Heart right ventricle (tissue), 16 donors: ENCODE data around the gene COPS2. TPM values are rescaled to one million over a fixed set of nuclear protein-coding genes. Genes with fewer than 3 reads are reported as not detected.

Experiments
- ATAC-seq, 8 donors: fragments of 200-7000 bp; cut with Tn5 transposase; one replicate each; pipeline ENCODE4 v1.9.1; 2020; ENCODE audit warnings: mild to moderate bottlenecking in 8 of 8, moderate library complexity in 8 of 8, moderate number of reproducible peaks in 1 of 8
- DNase-seq, 2 donors: peaks; one replicate each; pipeline ENCODE4 v3.0.0-alpha.2; 2020
- H3K27ac ChIP-seq, 10 donors: fragments of 200-600 bp; sonication (generic) in 2 of 10; one replicate each; pipeline versions ENCODE4 v1.5.0 to v1.8.0; 2020 to 2022; ENCODE audit warnings: mild to moderate bottlenecking in 3 of 10
- H3K27me3 ChIP-seq, 7 donors: fragments of 200-600 bp; one replicate each; pipeline ENCODE4 v1.8.0; 2021 to 2022; ENCODE audit warnings: mild to moderate bottlenecking in 2 of 7
- H3K36me3 ChIP-seq, 9 donors: fragments of 200-600 bp; sonication (generic) in 1 of 9; one replicate each; pipeline versions ENCODE4 v1.5.0 to v1.8.0; 2020 to 2022; ENCODE audit warnings: mild to moderate bottlenecking in 2 of 9
- H3K4me1 ChIP-seq, 9 donors: fragments of 200-600 bp; sonication (generic) in 1 of 9; one replicate each; pipeline versions ENCODE4 v1.5.0 to v1.8.0; 2020 to 2022; ENCODE audit warnings: mild to moderate bottlenecking in 4 of 9
- H3K4me3 ChIP-seq, 10 donors: fragments of 200-600 bp; sonication (generic) in 2 of 10; one replicate each; pipeline versions ENCODE4 v1.5.0 to v1.8.0; 2020 to 2022; ENCODE audit warnings: mild to moderate bottlenecking in 7 of 10, moderate library complexity in 2 of 10
- H3K9me3 ChIP-seq, 11 donors: fragments of 200-600 bp in 10 of 11; sonication (generic) in 2 of 11; one replicate each; pipeline versions ENCODE4 v1.5.0 to v1.8.0; 2013 to 2022; ENCODE audit warnings: mild to moderate bottlenecking in 2 of 11, control low read depth in 1 of 11, moderate library complexity in 1 of 11
- CTCF ChIP-seq, 9 donors: fragments of 200-600 bp; sonication (generic) in 2 of 9; IDR thresholded peaks; one replicate each; pipeline versions ENCODE4 v1.5.0 to v1.8.0; 2021 to 2022; ENCODE audit warnings: antibody characterized with exemption in 9 of 9, mild to moderate bottlenecking in 5 of 9, moderate library complexity in 1 of 9
- WGBS, 2 donors: extraction: QIAGEN DNeasy Blood & Tissue Kit; methylation state at CpG; one replicate each; pipeline ENCODE4 v1.1.7; 2013; ENCODE audit warnings: inconsistent platforms in 1 of 2; 5-methylcytosine and 5-hydroxymethylcytosine counted together
- intact Hi-C, 10 donors: fragments of 100-400 bp; cut with DNase I; formaldehyde crosslinking; loops; one replicate each; pipeline versions ENCODE4 v1.11.1 to v1.14.2; 2022
- polyA plus RNA-seq, 2 donors: library from polyadenylated mRNA; stranded (reverse); fragments of 200-250 nt; gene quantifications; one replicate each; pipeline ENCODE4 v1.2.3, GENCODE V29; 2013
- total RNA-seq, 10 donors: library from RNA; stranded (reverse); fragmentation: NEBNext Ultra II Directional in 3 of 10; extraction: Animal tissue kit (Norgen Biotek cat#: 25700) in 3 of 10; gene quantifications; one replicate each; pipeline versions ENCODE4 v1.2.1 to v1.2.4, GENCODE V29; 2021 to 2023
- donor health status: Arrhythmogenic right ventricular cardiomyopathy.
- donor health status: ischemic (EF 13 %, LVEDD 7.1; RV severe dilation, severe dysfunction).
- donor health status: healthy with polysubstance abuse.
- donor health status: DM: no; HTN: yes; CAD: no.
- donor health status: DM: no; HTN: no; CAD: no.
- donor health status: ischemic (EF 25% LVEDD 6.9; RV normal size, moderate dysfunction).
- donor health status: ischemic (EF 25% LVEDD 5.7; RV mildly dilated, moderate dysfunction).
- donor health status: healthy.
- donor health status: DM: yes; HTN: yes; CAD: no.
- donor health status: Ischemic cardiomyopathy.
- donor health status: ischemic (EF 35%, LVEDD 5.7; RV mildly dilated, moderate dysfunction).
- donor health status: nonischemic (EF 11% LVEDD 7.7; RV severe dilation, severe dysfunction).
- donor health status: DM: yes; HTN: yes; CAD: no.
- donor health status: PGD.
- donor health status: ischemic (EF 29% LVEDD 5.4; RV normal size, mild dysfunction).
- donor health status: nonischemic (EF 23%, LVEDD 6.1; RV moderate dilation, normal function).

Gene COPS2
- total and polyA plus RNA-seq, 12 donors: 23.8 to 91.8 (median 86.1) TPM

DNA sequence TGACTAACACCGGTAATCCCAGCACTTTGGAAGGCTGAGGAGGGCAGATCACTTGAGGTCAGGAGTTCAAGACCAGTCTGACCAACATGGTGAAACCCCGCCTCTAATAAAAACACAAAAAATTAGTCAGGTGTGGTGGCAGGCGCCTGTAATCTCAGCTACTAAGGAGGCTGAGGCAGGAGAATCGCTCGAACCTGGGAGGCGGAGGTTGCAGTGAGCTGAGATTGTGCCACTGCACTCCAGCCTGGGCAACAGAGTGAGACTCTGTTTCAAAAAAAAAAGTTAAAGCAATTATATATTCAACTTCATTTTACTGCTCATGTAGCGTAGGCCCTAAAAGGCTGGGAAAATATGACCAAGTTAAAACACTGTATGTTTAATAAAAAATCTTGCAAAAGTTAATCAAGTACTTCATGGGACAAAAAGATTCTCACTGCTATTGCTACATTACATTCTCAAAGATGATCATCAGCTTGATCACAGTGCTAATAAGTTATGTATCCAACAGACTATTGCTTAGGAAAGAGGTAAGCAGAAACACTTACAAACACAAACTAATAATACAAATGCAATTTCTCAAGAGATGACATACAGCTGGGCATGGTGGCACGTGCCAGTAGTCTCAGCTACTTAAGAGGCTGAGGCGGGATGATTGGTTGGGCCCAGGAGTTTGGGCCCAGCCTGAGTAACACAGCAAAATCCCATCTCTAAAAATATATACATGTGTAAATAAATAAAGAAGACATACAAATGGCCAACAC is 2.7 kb downstream of the COPS2 start:
- ATAC-seq (no peak), DNase-seq (no peak)
- no peak for TF ChIP-seq CTCF (IDR thresholded peaks at IDR 0.05)
- H3K27me3 ChIP-seq: no peaks in the 10 kb centered on the region
- H3K9me3 ChIP-seq: no peaks in the 10 kb centered on the region
- WGBS, 2 donors: 92 to 94% methylated on average over 9 of the region's 9 CpGs
- intact Hi-C loops: loop anchor here in 4 of 10 donors (5.0 to 10.0 kb wide), 4 partner anchors 105 to 818 kb away; partner anchors contain the start of genes SECISBP2L (in 2 of the 4), DUT (in 1 of the 4) and EID1 (in 1 of the 4)
- H3K4me3 ChIP-seq: no peak overlapping the region
- peaks cover 2 to 74% (median 58%) of the 10 kb centered on the region in 9 donors for H3K4me1 ChIP-seq
- H3K36me3 ChIP-seq: peaks cover 0 to 6% (median 0%) of the 10 kb centered on the region in 9 donors
- H3K27ac ChIP-seq: no peak overlapping the region

GRCh38 chr15:49151831-49152230 is 3.6 kb downstream of the COPS2 start:
- TF ChIP-seq CTCF (IDR thresholded peaks at IDR 0.05): no peak
- Histone ChIP-seq H3K4me1 (peaks cover 2 to 73% (median 56%) of the 10 kb centered on the region in 9 donors), H3K36me3 (peaks cover 0 to 6% (median 0%) of the 10 kb centered on the region in 9 donors), H3K4me3 (no peak overlapping the region), H3K9me3 (no peaks in the 10 kb centered on the region), H3K27me3 (no peaks in the 10 kb centered on the region), H3K27ac (no peak overlapping the region)
- WGBS, 2 donors: 72 to 81% methylated on average over 3 of the region's 3 CpGs
- intact Hi-C loops: loop anchor here in 4 of 10 donors (5.0 to 10.0 kb wide), 4 partner anchors 105 to 817 kb away; partner anchors contain the start of genes SECISBP2L (in 2 of the 4), DUT (in 1 of the 4) and EID1 (in 1 of the 4)
- ATAC-seq (no peak), DNase-seq (no peak)

DNA sequence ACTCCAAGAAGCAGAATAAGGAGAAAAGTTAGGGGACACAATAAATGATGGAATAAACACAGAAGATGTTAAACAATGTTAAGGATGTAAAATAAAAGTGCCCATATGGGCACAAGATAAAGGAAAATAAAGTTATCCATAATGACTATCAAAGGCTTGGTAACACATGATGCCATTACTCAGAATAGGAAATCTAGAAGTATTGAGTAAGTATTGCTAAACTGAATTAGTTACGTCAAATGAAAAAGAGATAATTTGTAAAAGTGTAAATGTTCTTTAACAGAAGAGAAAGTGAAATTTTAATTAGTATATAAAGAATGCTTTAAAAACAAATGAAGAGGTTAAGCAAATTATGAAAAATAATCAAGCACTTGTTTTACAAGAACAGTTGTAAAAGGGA is 6.7 kb downstream of the COPS2 start:
- Histone ChIP-seq H3K9me3 (no peaks in the 10 kb centered on the region), H3K27ac (no peak overlapping the region), H3K4me1 (peaks cover 0 to 73% (median 55%) of the 10 kb centered on the region in 9 donors), H3K27me3 (no peaks in the 10 kb centered on the region), H3K4me3 (no peak overlapping the region), H3K36me3 (peaks cover 0 to 18% (median under 1%) of the 10 kb centered on the region in 9 donors)
- WGBS, 2 donors: 83 to 86% methylated on average over 1 of the region's 1 CpG
- no peak for TF ChIP-seq CTCF (IDR thresholded peaks at IDR 0.05)
- ATAC-seq (no peak), DNase-seq (no peak)
- intact Hi-C loops: loop anchor here (5.0 to 10.0 kb wide), 7 partner anchors 101 to 286 kb away; partner anchors contain the start of genes SECISBP2L (in 4 of the 10) and EID1 (in 1 of the 10)

DNA sequence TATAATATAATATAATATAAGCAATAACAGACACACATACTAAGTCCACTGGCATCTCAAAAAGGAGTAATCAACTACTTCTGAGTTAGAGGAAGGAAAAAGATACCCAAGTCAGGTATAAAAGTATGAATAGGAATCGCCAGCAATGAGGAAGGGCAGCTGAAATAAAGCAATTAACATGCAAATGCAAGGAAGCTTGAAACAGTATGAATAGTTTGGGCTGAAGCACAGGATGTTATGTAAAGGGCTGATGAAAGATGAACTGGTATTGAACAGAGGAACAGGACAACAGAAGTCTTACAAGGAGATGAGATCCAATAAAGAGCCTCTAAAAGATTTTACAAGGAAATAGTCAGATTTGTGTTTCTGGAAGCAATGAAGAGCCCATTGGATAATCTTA is 7.1 kb downstream of the COPS2 start:
- whole genome bisulfite sequencing, 2 donors: 54 to 79% methylated on average over 1 of the region's 1 CpG
- no peaks in the 10 kb centered on the region for H3K9me3 ChIP-seq
- DNase-seq (no peak), ATAC-seq (no peak)
- H3K27me3 ChIP-seq: no peaks in the 10 kb centered on the region
- peaks cover 0 to 22% (median 5%) of the 10 kb centered on the region in 9 donors for H3K36me3 ChIP-seq
- H3K4me3 ChIP-seq: no peak overlapping the region
- no peak overlapping the region for H3K27ac ChIP-seq
- TF ChIP-seq CTCF (IDR thresholded peaks at IDR 0.05): no peak
- H3K4me1 ChIP-seq: peaks cover 0 to 68% (median 51%) of the 10 kb centered on the region in 9 donors
- intact Hi-C loops: loop anchor here (5.0 to 10.0 kb wide), 7 partner anchors 101 to 286 kb away; partner anchors contain the start of genes SECISBP2L (in 4 of the 10) and EID1 (in 1 of the 10)
